Upper lobe of left lung (tissue), 6 donors: ENCODE results near the gene SRC. TPM values are rescaled to one million over a fixed set of nuclear protein-coding genes. Genes with fewer than 3 reads are reported as not detected.

Source experiments
- ATAC-seq, 2 donors: fragments of 200-7000 bp; cut with Tn5 transposase; one replicate each; pipeline ENCODE4 v1.9.1; 2022; ENCODE audit warnings: mild to moderate bottlenecking in 2 of 2, moderate library complexity in 2 of 2; ENCODE audit not compliant: low FRiP score in 2 of 2
- DNase-seq, 2 donors: peaks; one replicate each; pipeline ENCODE4 v3.0.0-alpha.2; 2019 to 2020
- H3K27ac ChIP-seq, 4 donors: fragments of 200-600 bp; sonication (generic); one replicate each; pipeline ENCODE4 v1.5.1; 2016 to 2019
- H3K27me3 ChIP-seq, 4 donors: fragments of 200-600 bp; sonication (generic); one replicate each; pipeline ENCODE4 v1.5.1; 2017 to 2019
- H3K36me3 ChIP-seq, 4 donors: fragments of 200-600 bp; sonication (generic); one replicate each; pipeline ENCODE4 v1.5.1; 2016 to 2019
- H3K4me1 ChIP-seq, 4 donors: fragments of 200-600 bp; sonication (generic); one replicate each; pipeline ENCODE4 v1.5.1; 2018 to 2019
- H3K4me3 ChIP-seq, 4 donors: fragments of 200-600 bp; sonication (generic); one replicate each; pipeline ENCODE4 v1.5.1; 2017 to 2019; ENCODE audit warnings: mild to moderate bottlenecking in 2 of 4, moderate library complexity in 1 of 4
- H3K9me3 ChIP-seq, 4 donors: fragments of 200-600 bp; sonication (generic); one replicate each; pipeline ENCODE4 v1.5.1; 2018 to 2019
- EP300 ChIP-seq, 4 donors: sonication (generic); formaldehyde crosslinking; IDR thresholded peaks; one replicate each; pipeline ENCODE4 v1.5.1; 2017; ENCODE audit warnings: antibody characterized with exemption in 4 of 4, control low read depth in 2 of 4
- POLR2A ChIP-seq, 4 donors: fragments of 450-650 bp; IDR thresholded peaks; one replicate each; pipeline ENCODE4 v1.5.1; 2016 to 2017; ENCODE audit warnings: antibody characterized with exemption in 4 of 4, mild to moderate bottlenecking in 2 of 4
- POLR2AphosphoS5 ChIP-seq, 2 donors: sonication (generic); formaldehyde crosslinking; IDR thresholded peaks; one replicate each; pipeline ENCODE4 v1.5.1; 2017; ENCODE audit warnings: antibody characterized with exemption in 2 of 2
- WGBS, 2 donors: methylation state at CpG; one replicate each; pipeline ENCODE4 v1.1.5; 2017 to 2018; 5-methylcytosine and 5-hydroxymethylcytosine counted together
- total RNA-seq, 6 donors: library from RNA; depleted of rRNA in 4 of 6; stranded (reverse); fragments of >200 nt in 4 of 6; gene quantifications; one replicate each; pipeline versions ENCODE4 v1.1.0 to v1.2.1, GENCODE V29; 2016 to 2021
- TF ChIP-seq, protein P1 (sequence below), 6 experiments: fragments of 450-650 bp in 4 of 6; fragments of 200-600 bp in 2 of 6; sonication (generic) in 2 of 6; IDR thresholded peaks; one replicate each; pipeline ENCODE4 v1.5.1; 2016 to 2019; ENCODE audit warnings: antibody characterized with exemption in 6 of 6
- donor health status: DM: no; HTN: no; CAD: no; lungs with moderate emphysema.
- donor health status: DM: no; HTN: yes; CAD: no; lungs with severe emphysema.

SRC gene
- total RNA-seq, 6 donors from 2014 or later, result 31.1 to 115 (median 66.8) TPM

- Histone ChIP-seq H3K27ac (no peak overlapping the region), H3K4me1 (peaks cover 0 to 10% (median 6%) of the 10 kb centered on the region in 4 donors), H3K4me3 (no peak overlapping the region), H3K9me3 (no peaks in the 10 kb centered on the region), H3K36me3 (peaks cover 0 to 5% (median 0%) of the 10 kb centered on the region in 4 donors), H3K27me3 (no peaks in the 10 kb centered on the region)
- WGBS, 2 donors, result 83 to 93% methylated on average over 18 to 19 of the region's 24 CpGs
- TF ChIP-seq POLR2A (IDR thresholded peaks at IDR 0.05) (no peak), POLR2AphosphoS5 (IDR thresholded peaks at IDR 0.05) (no peak), EP300 (IDR thresholded peaks at IDR 0.05) (no peak)
- TF ChIP-seq, protein P1, sequence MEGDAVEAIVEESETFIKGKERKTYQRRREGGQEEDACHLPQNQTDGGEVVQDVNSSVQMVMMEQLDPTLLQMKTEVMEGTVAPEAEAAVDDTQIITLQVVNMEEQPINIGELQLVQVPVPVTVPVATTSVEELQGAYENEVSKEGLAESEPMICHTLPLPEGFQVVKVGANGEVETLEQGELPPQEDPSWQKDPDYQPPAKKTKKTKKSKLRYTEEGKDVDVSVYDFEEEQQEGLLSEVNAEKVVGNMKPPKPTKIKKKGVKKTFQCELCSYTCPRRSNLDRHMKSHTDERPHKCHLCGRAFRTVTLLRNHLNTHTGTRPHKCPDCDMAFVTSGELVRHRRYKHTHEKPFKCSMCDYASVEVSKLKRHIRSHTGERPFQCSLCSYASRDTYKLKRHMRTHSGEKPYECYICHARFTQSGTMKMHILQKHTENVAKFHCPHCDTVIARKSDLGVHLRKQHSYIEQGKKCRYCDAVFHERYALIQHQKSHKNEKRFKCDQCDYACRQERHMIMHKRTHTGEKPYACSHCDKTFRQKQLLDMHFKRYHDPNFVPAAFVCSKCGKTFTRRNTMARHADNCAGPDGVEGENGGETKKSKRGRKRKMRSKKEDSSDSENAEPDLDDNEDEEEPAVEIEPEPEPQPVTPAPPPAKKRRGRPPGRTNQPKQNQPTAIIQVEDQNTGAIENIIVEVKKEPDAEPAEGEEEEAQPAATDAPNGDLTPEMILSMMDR (IDR thresholded peaks at IDR 0.05), result no peak
- no peak for ATAC-seq
- DNase-seq, result peak in 1 of 2 donors; percentile 50
These were observed 17.5 kb downstream of the SRC start for GRCh38 chr20:37363221-37364012.

DNA sequence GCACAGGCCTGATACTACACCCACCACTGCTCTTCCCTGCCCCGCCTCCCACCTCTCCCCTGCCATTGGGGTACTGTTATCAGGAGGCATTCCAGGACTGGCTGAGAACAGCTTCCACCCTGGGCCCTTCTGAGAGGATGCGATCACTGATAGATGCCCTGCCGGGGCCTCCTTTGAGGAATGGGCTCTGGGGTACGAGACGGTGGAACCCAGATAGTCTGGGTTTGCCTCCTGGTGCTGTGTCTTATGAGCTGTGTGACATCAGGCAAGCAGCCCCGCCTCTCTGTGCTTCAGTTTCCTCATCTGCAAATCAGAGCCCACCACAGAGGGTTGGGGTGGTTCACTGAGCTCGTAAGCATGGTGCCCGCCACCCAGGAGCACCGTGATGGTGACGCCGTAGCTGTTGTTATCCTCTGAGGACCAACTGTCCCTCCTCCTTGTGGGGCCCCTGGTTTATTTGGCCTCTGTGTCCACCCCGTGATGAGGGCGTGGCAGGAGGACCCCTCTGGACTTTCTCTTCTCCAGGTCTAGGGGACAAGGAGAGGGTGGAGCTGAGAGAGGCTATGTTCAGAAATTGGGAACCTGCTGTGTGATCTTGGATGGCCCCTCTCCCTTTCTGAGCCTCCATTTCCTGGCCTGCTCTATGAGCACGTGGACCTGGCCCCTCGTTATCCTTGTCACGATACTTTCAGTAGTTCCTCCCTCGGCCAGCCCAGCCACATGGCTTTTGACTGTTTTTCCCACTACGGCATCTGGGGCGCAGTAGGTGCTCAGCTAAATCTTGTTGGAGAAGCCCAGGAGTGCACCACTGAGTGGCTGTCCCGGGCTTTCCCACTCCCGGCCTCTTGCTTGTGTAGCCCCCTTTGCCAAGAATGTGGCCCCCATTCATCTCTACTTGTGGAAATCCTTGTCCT, 18.3 kb downstream of the SRC start:
- ATAC-seq (no peak), DNase-seq (no peak)
- Histone ChIP-seq H3K36me3 (peaks cover 0 to 5% (median 0%) of the 10 kb centered on the region in 4 donors), H3K4me3 (no peak overlapping the region), H3K4me1 (peaks cover 0 to 3% (median 0%) of the 10 kb centered on the region in 4 donors), H3K27ac (no peak overlapping the region), H3K27me3 (no peaks in the 10 kb centered on the region), H3K9me3 (no peaks in the 10 kb centered on the region)
- no peak for TF ChIP-seq POLR2AphosphoS5 (IDR thresholded peaks at IDR 0.05)
- TF ChIP-seq EP300 (IDR thresholded peaks at IDR 0.05), result no peak
- TF ChIP-seq, protein P1 (IDR thresholded peaks at IDR 0.05), result no peak
- no peak for TF ChIP-seq POLR2A (IDR thresholded peaks at IDR 0.05)
- WGBS, 2 donors, result 88 to 95% methylated on average over 18 to 21 of the region's 21 CpGs

- no peak overlapping the region for H3K27ac ChIP-seq
- H3K4me3 ChIP-seq, result no peak overlapping the region
- ATAC-seq, result no peak
- no peaks in the 10 kb centered on the region for H3K4me1 ChIP-seq
- TF ChIP-seq, protein P1 (IDR thresholded peaks at IDR 0.05), result no peak
- TF ChIP-seq POLR2AphosphoS5 (IDR thresholded peaks at IDR 0.05), result no peak
- no peak for TF ChIP-seq POLR2A (IDR thresholded peaks at IDR 0.05)
- no peak for TF ChIP-seq EP300 (IDR thresholded peaks at IDR 0.05)
- no peaks in the 10 kb centered on the region for H3K27me3 ChIP-seq
- peaks cover 0 to 5% (median 0%) of the 10 kb centered on the region in 4 donors for H3K36me3 ChIP-seq
- DNase-seq, result no peak
- 91 to 95% methylated on average over 3 of the region's 3 CpGs for WGBS, 2 donors
- no peaks in the 10 kb centered on the region for H3K9me3 ChIP-seq
These were observed 19.0 kb downstream of the SRC start for GRCh38 chr20:37364927-37365272.

GRCh38 chr20:37365760-37366638, 20.1 kb downstream of the SRC start:
- H3K9me3 ChIP-seq, result no peaks in the 10 kb centered on the region
- 73 to 83% methylated on average over 6 of the region's 6 CpGs for WGBS, 2 donors
- TF ChIP-seq POLR2AphosphoS5 (IDR thresholded peaks at IDR 0.05) (no peak), POLR2A (IDR thresholded peaks at IDR 0.05) (no peak), EP300 (IDR thresholded peaks at IDR 0.05) (no peak)
- TF ChIP-seq, protein P1 (IDR thresholded peaks at IDR 0.05), result no peak
- H3K27me3 ChIP-seq, result no peaks in the 10 kb centered on the region
- H3K36me3 ChIP-seq, result peaks cover 0 to 5% (median 0%) of the 10 kb centered on the region in 4 donors
- ATAC-seq (peak in 1 of 2 donors; percentile 66), DNase-seq (peak in 1 of 2 donors; percentile 20)
- H3K27ac ChIP-seq, result peak overlapping the region in 2 of 4 donors; percentile 16 to 21
- no peaks in the 10 kb centered on the region for H3K4me1 ChIP-seq
- H3K4me3 ChIP-seq, result no peak overlapping the region
